GM12878 (cell line): ENCODE data around the gene ZNF331. TPM values are rescaled to one million over a fixed set of nuclear protein-coding genes. Genes with fewer than 3 reads are reported as not detected.

ENCODE experiments used
- ATF2 ChIP-seq: IDR thresholded peaks from 2 replicates; pipeline ENCODE4 v1.6.1; 2012; ENCODE audit warnings: low read length, inconsistent platforms
- BCL11A ChIP-seq: IDR thresholded peaks from 2 replicates; pipeline ENCODE4 v1.6.1; 2011; ENCODE audit warnings: low read depth, low read length
- CBFB ChIP-seq: IDR thresholded peaks from 2 replicates; pipeline ENCODE4 v1.6.1; 2016; ENCODE audit warnings: antibody characterized with exemption, low read depth
- CEBPB ChIP-seq, 2 experiments: fragments of 150-350 bp in 1 of 2; IDR thresholded peaks; 2 replicates each; pipeline ENCODE4 v1.6.1; 2012 to 2014; ENCODE audit warnings: low read depth in 2 of 2, low read length in 2 of 2, borderline replicate concordance in 1 of 2, inconsistent platforms in 1 of 2
- EP300 ChIP-seq, 2 experiments: fragments of 150-350 bp in 1 of 2; IDR thresholded peaks; 2 replicates each; pipeline ENCODE4 v1.6.1; 2011 to 2012; ENCODE audit warnings: low read depth in 2 of 2, low read length in 2 of 2, borderline replicate concordance in 1 of 2, improper control_type of control experiment in 1 of 2, inconsistent platforms in 1 of 2; ENCODE audit not compliant: control insufficient read depth in 1 of 2
- GATAD2B ChIP-seq: fragments of 450-650 bp; conservative IDR thresholded peaks from 2 replicates; pipeline ENCODE4 v1.6.1; 2017; ENCODE audit warnings: low read depth, mild to moderate bottlenecking, moderate library complexity
- HCFC1 ChIP-seq: fragments of 150-350 bp; IDR thresholded peaks from 2 replicates; pipeline ENCODE4 v1.6.1; 2014; ENCODE audit warnings: low read length
- KAT2A ChIP-seq: conservative IDR thresholded peaks from 2 replicates; pipeline ENCODE4 v1.6.1; 2011; ENCODE audit warnings: low read depth, low read length; ENCODE audit not compliant: control insufficient read depth
- KLF5 ChIP-seq: fragments of 450-650 bp; IDR thresholded peaks from 2 replicates; pipeline ENCODE4 v1.6.1; 2014; ENCODE audit warnings: mild to moderate bottlenecking; ENCODE audit not compliant: partially characterized antibody
- LARP7 ChIP-seq: fragments of 450-650 bp; IDR thresholded peaks from 2 replicates; pipeline ENCODE4 v1.6.1; 2017; ENCODE audit warnings: mild to moderate bottlenecking
- MEF2A ChIP-seq: IDR thresholded peaks from 2 replicates; pipeline ENCODE4 v1.6.1; 2011; ENCODE audit warnings: low read depth, mild to moderate bottlenecking, low read length, moderate library complexity; ENCODE audit not compliant: insufficient read depth
- NBN ChIP-seq: fragments of 450-650 bp; IDR thresholded peaks from 2 replicates; pipeline ENCODE4 v1.6.1; 2016
- NFIC ChIP-seq: IDR thresholded peaks from 2 replicates; pipeline ENCODE4 v1.6.1; 2012; ENCODE audit warnings: low read depth, mild to moderate bottlenecking, inconsistent platforms, low read length, moderate library complexity
- NFXL1 ChIP-seq: fragments of 450-650 bp; IDR thresholded peaks from 2 replicates; pipeline ENCODE4 v1.6.1; 2017; ENCODE audit warnings: antibody characterized with exemption, mild to moderate bottlenecking, borderline replicate concordance
- NKRF ChIP-seq: fragments of 450-650 bp; conservative IDR thresholded peaks from 2 replicates; pipeline ENCODE4 v1.6.1; 2017; ENCODE audit warnings: mild to moderate bottlenecking, moderate library complexity
- NR2C2 ChIP-seq: IDR thresholded peaks from 2 replicates; pipeline ENCODE4 v1.6.1; 2011; ENCODE audit warnings: borderline replicate concordance, low read depth; ENCODE audit not compliant: control insufficient read depth, insufficient read length
- NR2F1 ChIP-seq: fragments of 450-650 bp; conservative IDR thresholded peaks from 2 replicates; pipeline ENCODE4 v1.6.1; 2017; ENCODE audit warnings: mild to moderate bottlenecking
- NRF1 ChIP-seq: conservative IDR thresholded peaks from 2 replicates; pipeline ENCODE4 v1.6.1; 2011; ENCODE audit warnings: mild to moderate bottlenecking, low read depth, low read length, improper control_type of control experiment
- POLR2AphosphoS5 ChIP-seq: IDR thresholded peaks from 2 replicates; pipeline ENCODE4 v1.6.1; 2011; ENCODE audit warnings: mild to moderate bottlenecking, low read length, inconsistent platforms
- POU2F2 ChIP-seq: IDR thresholded peaks from 3 replicates; pipeline ENCODE4 v1.6.1; 2011; ENCODE audit warnings: low read depth, mild to moderate bottlenecking, low read length, borderline replicate concordance
- SREBF1 ChIP-seq: IDR thresholded peaks from 2 replicates; pipeline ENCODE4 v1.6.1; 2012; ENCODE audit warnings: mild to moderate bottlenecking, low read length
- polyA plus RNA-seq, 11 experiments: library from polyadenylated mRNA; depleted of rRNA in 4 of 11; unstranded in 6 of 11; stranded (reverse) in 5 of 11; fragments of >200 nt; fragmentation: Nextera tagmentation in 4 of 11; fragmentation: Illumina TruSeq in 1 of 11; extraction: Ambion mirVana in 4 of 11; extraction: Trizol in 1 of 11; gene quantifications; 1 replicate in 1 of 11; 2 replicates in 10 of 11; pipeline versions ENCODE4 v1.2.1 to v1.2.3, GENCODE V29; 2011 to 2016; ENCODE audit warnings: inconsistent platforms in 2 of 11, missing spikeins in 2 of 11, low read depth in 1 of 11
- total RNA-seq, 4 experiments: library from RNA; depleted of rRNA in 3 of 4; stranded (reverse); fragments of >200 nt in 3 of 4; fragmentation: Illumina TruSeq in 1 of 4; extraction: Trizol in 1 of 4; gene quantifications; 2 replicates each; pipeline versions ENCODE4 v1.2.1 to v1.2.3, GENCODE V29; 2013 to 2021
- TF ChIP-seq, protein P1 (sequence below): fragments of 450-650 bp; IDR thresholded peaks from 2 replicates; pipeline ENCODE4 v1.6.1; 2017; ENCODE audit warnings: mild to moderate bottlenecking, moderate library complexity

Gene ZNF331
- total and polyA plus RNA-seq, 10 of the 15 experiments (the other 5 are each of a cell fraction or from before 2014, with no cell fraction given), result 2.6 to 11.5 (median 5.3) TPM

DNA sequence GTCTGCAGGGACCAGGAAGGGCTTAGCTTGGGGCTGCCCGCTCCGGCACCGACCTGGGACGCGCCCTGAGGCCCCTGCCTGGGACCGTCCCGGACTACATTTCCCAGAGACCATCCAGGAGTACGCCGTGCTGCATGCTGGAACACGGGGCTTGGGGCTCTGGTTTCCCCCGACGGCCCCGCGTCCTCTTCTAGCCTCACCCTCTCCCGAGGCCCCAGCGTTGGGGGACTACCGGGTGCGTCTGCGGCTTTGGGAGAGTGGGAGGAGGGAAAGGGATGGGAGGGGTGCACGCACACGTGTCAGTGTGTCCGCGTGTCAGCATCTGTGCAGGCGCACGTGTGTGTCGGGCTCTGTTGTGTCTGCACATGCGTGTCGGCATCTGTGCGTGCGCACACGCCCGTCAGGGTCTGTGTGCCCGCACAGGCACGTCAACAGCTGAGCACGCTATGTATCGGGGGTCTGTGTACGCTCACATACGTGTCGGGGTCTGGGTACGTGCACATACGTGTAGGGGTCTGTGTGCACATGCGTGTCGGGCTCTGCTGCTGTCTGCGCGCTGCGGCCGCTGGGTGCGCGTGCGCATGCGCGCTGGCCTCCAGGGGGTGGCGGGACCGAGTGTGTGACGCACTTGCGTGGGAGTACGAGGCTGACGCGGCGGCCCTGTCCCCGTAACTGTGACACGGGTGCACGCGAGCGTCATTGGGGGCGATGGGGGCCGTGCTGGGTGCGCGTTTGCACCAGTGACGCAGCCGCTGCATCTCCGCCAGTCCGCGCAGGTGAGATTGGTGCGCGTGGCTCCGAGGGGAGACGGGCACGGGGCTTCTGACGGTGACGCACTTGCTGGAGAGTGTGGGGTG lies at the start of gene ZNF331 (continued):
- TF ChIP-seq NR2C2 (no peak), EP300 (IDR thresholded peaks at IDR 0.05; ENCODE audit: borderline replicate concordance in 1 of 2, control insufficient read depth in 1 of 2, low read depth in 2 of 2, low read length in 2 of 2) (peak; percentile 78 to 90; a peak in 3 of 4 replicates), NR2F1 (no peak), HCFC1 (peak; percentile 71), LARP7 (peak; percentile 16; the same call in 1 of the 2 replicates), NBN (no peak), POU2F2 (no peak; the same call in 2 of the 3 replicates), MEF2A (no peak), SREBF1 (no peak; the same call in 1 of the 2 replicates), CBFB (no peak), NFXL1 (no peak), NRF1 (peak; percentile 63), CEBPB (IDR thresholded peaks at IDR 0.05; ENCODE audit: borderline replicate concordance in 1 of 2, low read depth in 2 of 2, low read length in 2 of 2) (no peak), POLR2AphosphoS5 (peak; percentile 26; the same call in 1 of the 2 replicates), ATF2 (no peak), NKRF (peak; percentile 76), GATAD2B (0 out of 2 replicates have a peak, but pooled peaks have one; percentile 25), KLF5 (peak; percentile 94), KAT2A (no peak), NFIC (no peak), BCL11A (no peak)
- TF ChIP-seq, protein P1, sequence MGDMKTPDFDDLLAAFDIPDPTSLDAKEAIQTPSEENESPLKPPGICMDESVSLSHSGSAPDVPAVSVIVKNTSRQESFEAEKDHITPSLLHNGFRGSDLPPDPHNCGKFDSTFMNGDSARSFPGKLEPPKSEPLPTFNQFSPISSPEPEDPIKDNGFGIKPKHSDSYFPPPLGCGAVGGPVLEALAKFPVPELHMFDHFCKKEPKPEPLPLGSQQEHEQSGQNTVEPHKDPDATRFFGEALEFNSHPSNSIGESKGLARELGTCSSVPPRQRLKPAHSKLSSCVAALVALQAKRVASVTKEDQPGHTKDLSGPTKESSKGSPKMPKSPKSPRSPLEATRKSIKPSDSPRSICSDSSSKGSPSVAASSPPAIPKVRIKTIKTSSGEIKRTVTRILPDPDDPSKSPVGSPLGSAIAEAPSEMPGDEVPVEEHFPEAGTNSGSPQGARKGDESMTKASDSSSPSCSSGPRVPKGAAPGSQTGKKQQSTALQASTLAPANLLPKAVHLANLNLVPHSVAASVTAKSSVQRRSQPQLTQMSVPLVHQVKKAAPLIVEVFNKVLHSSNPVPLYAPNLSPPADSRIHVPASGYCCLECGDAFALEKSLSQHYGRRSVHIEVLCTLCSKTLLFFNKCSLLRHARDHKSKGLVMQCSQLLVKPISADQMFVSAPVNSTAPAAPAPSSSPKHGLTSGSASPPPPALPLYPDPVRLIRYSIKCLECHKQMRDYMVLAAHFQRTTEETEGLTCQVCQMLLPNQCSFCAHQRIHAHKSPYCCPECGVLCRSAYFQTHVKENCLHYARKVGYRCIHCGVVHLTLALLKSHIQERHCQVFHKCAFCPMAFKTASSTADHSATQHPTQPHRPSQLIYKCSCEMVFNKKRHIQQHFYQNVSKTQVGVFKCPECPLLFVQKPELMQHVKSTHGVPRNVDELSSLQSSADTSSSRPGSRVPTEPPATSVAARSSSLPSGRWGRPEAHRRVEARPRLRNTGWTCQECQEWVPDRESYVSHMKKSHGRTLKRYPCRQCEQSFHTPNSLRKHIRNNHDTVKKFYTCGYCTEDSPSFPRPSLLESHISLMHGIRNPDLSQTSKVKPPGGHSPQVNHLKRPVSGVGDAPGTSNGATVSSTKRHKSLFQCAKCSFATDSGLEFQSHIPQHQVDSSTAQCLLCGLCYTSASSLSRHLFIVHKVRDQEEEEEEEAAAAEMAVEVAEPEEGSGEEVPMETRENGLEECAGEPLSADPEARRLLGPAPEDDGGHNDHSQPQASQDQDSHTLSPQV, result peak; percentile 81; the same call in 1 of the 2 replicates
